H9 (cell line): ENCODE results near the gene FGF11. TPM values are rescaled to one million over a fixed set of nuclear protein-coding genes. Genes with fewer than 3 reads are reported as not detected.

Experiments
- DNase-seq: peaks from one replicate; pipeline ENCODE4 v3.0.0-alpha.2; 2017
- H2AFZ ChIP-seq: one replicate; pipeline ENCODE4 v1.6.1; 2013; ENCODE audit warnings: mild to moderate bottlenecking, low read length, control low read depth, moderate library complexity
- H2AK5ac ChIP-seq: 2 replicates; pipeline ENCODE4 v1.6.1; 2013; ENCODE audit warnings: low read length, control low read depth, mixed read lengths; ENCODE audit not compliant: insufficient read length
- H2BK120ac ChIP-seq: one replicate; pipeline ENCODE4 v1.6.1; 2013; ENCODE audit warnings: low read depth, mild to moderate bottlenecking, low read length, control low read depth, inconsistent platforms; ENCODE audit not compliant: poor library complexity, severe bottlenecking
- H2BK12ac ChIP-seq: 2 replicates; pipeline ENCODE4 v1.6.1; 2013; ENCODE audit warnings: low read length, control low read depth, mixed read lengths, low read depth; ENCODE audit not compliant: insufficient read length
- H2BK15ac ChIP-seq: 2 replicates; pipeline ENCODE4 v1.6.1; 2013; ENCODE audit warnings: low read depth, low read length, control low read depth
- H2BK20ac ChIP-seq: one replicate; pipeline ENCODE4 v1.6.1; 2013; ENCODE audit warnings: low read depth, mild to moderate bottlenecking, low read length, control low read depth, inconsistent platforms; ENCODE audit not compliant: poor library complexity, severe bottlenecking
- H2BK5ac ChIP-seq: 2 replicates; pipeline ENCODE4 v1.6.1; 2013; ENCODE audit warnings: low read length, control low read depth, mixed read lengths; ENCODE audit not compliant: insufficient read length
- H3K14ac ChIP-seq: 2 replicates; pipeline ENCODE4 v1.6.1; 2013; ENCODE audit warnings: low read length, control low read depth; ENCODE audit not compliant: insufficient read depth
- H3K18ac ChIP-seq: 2 replicates; pipeline ENCODE4 v1.6.1; 2013; ENCODE audit warnings: low read depth, mild to moderate bottlenecking, mixed read lengths, low read length, control low read depth; ENCODE audit not compliant: insufficient read length
- H3K23ac ChIP-seq: 2 replicates; pipeline ENCODE4 v1.6.1; 2013; ENCODE audit warnings: low read length, control low read depth, mixed read lengths, low read depth; ENCODE audit not compliant: insufficient read length
- H3K23me2 ChIP-seq: 2 replicates; pipeline ENCODE4 v1.6.1; 2013; ENCODE audit warnings: low read depth, mild to moderate bottlenecking, mixed read lengths, low read length, control low read depth; ENCODE audit not compliant: insufficient read length, poor library complexity, severe bottlenecking
- H3K27ac ChIP-seq: 2 replicates; pipeline ENCODE4 v1.5.1; 2013; ENCODE audit warnings: low read length, control low read depth, mixed read lengths, low read depth; ENCODE audit not compliant: insufficient read length
- H3K27me3 ChIP-seq: 2 replicates; pipeline ENCODE4 v1.6.1; 2013; ENCODE audit warnings: low read length, control low read depth, inconsistent platforms; ENCODE audit not compliant: insufficient read depth
- H3K4ac ChIP-seq: 2 replicates; pipeline ENCODE4 v1.6.1; 2013; ENCODE audit warnings: low read depth, mild to moderate bottlenecking, control low read depth, inconsistent platforms, low read length, moderate library complexity
- H3K4me1 ChIP-seq: 2 replicates; pipeline ENCODE4 v1.6.1; 2013; ENCODE audit warnings: low read length, control low read depth, inconsistent platforms; ENCODE audit not compliant: insufficient read depth
- H3K4me2 ChIP-seq: 2 replicates; pipeline ENCODE4 v1.6.1; 2013; ENCODE audit warnings: low read length, control low read depth, mixed read lengths; ENCODE audit not compliant: insufficient read length, insufficient read depth
- H3K56ac ChIP-seq: 2 replicates; pipeline ENCODE4 v1.6.1; 2013; ENCODE audit warnings: low read depth, mild to moderate bottlenecking, mixed read lengths, low read length, control low read depth; ENCODE audit not compliant: insufficient read length
- H3K79me1 ChIP-seq: 2 replicates; pipeline ENCODE4 v1.6.1; 2013; ENCODE audit warnings: low read depth, mild to moderate bottlenecking, moderate library complexity, low read length, control low read depth, inconsistent platforms; ENCODE audit not compliant: insufficient read depth, poor library complexity, severe bottlenecking
- H3K79me2 ChIP-seq: 2 replicates; pipeline ENCODE4 v1.6.1; 2013; ENCODE audit warnings: low read length, control low read depth, inconsistent platforms; ENCODE audit not compliant: insufficient read depth
- H3K9ac ChIP-seq: 2 replicates; pipeline ENCODE4 v1.6.1; 2013; ENCODE audit warnings: low read length, control low read depth, mixed read lengths; ENCODE audit not compliant: insufficient read length; ENCODE audit errors: extremely low read depth
- H3K9me3 ChIP-seq: one replicate; pipeline ENCODE4 v1.6.1; 2013; ENCODE audit warnings: low read depth, low read length, inconsistent platforms; ENCODE audit not compliant: control insufficient read depth
- H3T11ph ChIP-seq: one replicate; pipeline ENCODE4 v1.6.1; 2013; ENCODE audit warnings: mild to moderate bottlenecking, low read length, control low read depth, inconsistent platforms
- H4K20me1 ChIP-seq: one replicate; pipeline ENCODE4 v1.6.1; 2013; ENCODE audit not compliant: control insufficient read depth, insufficient read length, insufficient read depth
- H4K5ac ChIP-seq: 2 replicates; pipeline ENCODE4 v1.6.1; 2013; ENCODE audit warnings: low read depth, mild to moderate bottlenecking, mixed read lengths, low read length, control low read depth; ENCODE audit not compliant: insufficient read length
- H4K8ac ChIP-seq: replicated peaks from 2 replicates; pipeline ENCODE4 v1.6.1; 2013; ENCODE audit warnings: low read length, control low read depth, mixed read lengths, low read depth; ENCODE audit not compliant: insufficient read length
- H4K91ac ChIP-seq: 2 replicates; pipeline ENCODE4 v1.6.1; 2013; ENCODE audit warnings: low read depth, mild to moderate bottlenecking, moderate library complexity, mixed read lengths, low read length, control low read depth; ENCODE audit not compliant: insufficient read length
- H3K27ac Mint-ChIP-seq, 3 experiments: 2 replicates in 2 of 3; 3 replicates in 1 of 3; pipeline ENCODE4 v1.8.0; 2020 to 2021; ENCODE audit warnings: mixed read lengths in 3 of 3, mild to moderate bottlenecking in 1 of 3, moderate library complexity in 1 of 3
- H3K27me3 Mint-ChIP-seq: 2 replicates; pipeline ENCODE4 v1.8.0; 2021; ENCODE audit warnings: low read depth, mild to moderate bottlenecking, moderate library complexity, mixed read lengths
- H3K36me3 Mint-ChIP-seq, 3 experiments: 2 replicates in 2 of 3; 3 replicates in 1 of 3; pipeline ENCODE4 v1.8.0; 2020 to 2021; ENCODE audit warnings: low read depth in 3 of 3, mixed read lengths in 3 of 3; ENCODE audit not compliant: insufficient read depth in 1 of 3
- H3K4me1 Mint-ChIP-seq, 2 experiments: 2 replicates each; pipeline ENCODE4 v1.8.0; 2020; ENCODE audit warnings: mixed read lengths in 2 of 2
- H3K4me3 Mint-ChIP-seq, 2 experiments: 2 replicates in 1 of 2; 3 replicates in 1 of 2; pipeline ENCODE4 v1.8.0; 2020 to 2021; ENCODE audit warnings: mild to moderate bottlenecking in 2 of 2, mixed read lengths in 2 of 2, moderate library complexity in 1 of 2
- H3K9me3 Mint-ChIP-seq, 2 experiments: 2 replicates in 1 of 2; 3 replicates in 1 of 2; pipeline ENCODE4 v1.8.0; 2020; ENCODE audit warnings: mild to moderate bottlenecking in 2 of 2, mixed read lengths in 2 of 2, moderate library complexity in 1 of 2
- CTCF ChIP-seq: fragments of 200-600 bp; sonication (generic); conservative IDR thresholded peaks from 3 replicates; pipeline ENCODE4 v1.8.0; 2021; ENCODE audit warnings: antibody characterized with exemption, mild to moderate bottlenecking
- WGBS: extraction: QIAGEN DNeasy Blood & Tissue Kit; methylation state at CpG from one replicate; pipeline ENCODE4 v1.1.7; 2013; ENCODE audit warnings: missing lambda C conversion rate, low lambda C conversion rate, mixed read lengths; ENCODE audit not compliant: insufficient read length; ENCODE audit errors: extremely low coverage; 5-methylcytosine and 5-hydroxymethylcytosine counted together
- total RNA-seq: library from RNA; stranded (reverse); gene quantifications from 2 replicates; pipeline ENCODE4 v1.2.1, GENCODE V29; 2021

The FGF11 gene
- total RNA-seq, 1 experiment from 2014 or later, result 15.2 TPM

- Histone ChIP-seq H3K4me2 (peak overlapping the region; percentile 37), H2AFZ (no peak overlapping the region)
These were observed 35.7 kb upstream of the FGF11 start for GRCh38 chr17:7403727-7403976.

More at GRCh38 chr17:7403727-7403976, 35.7 kb upstream of the FGF11 start:
- Histone ChIP-seq H3K23ac (no peak overlapping the region), H2BK20ac (no peak overlapping the region), H3K9ac (peak overlapping the region; percentile 9), H3K18ac (no peak overlapping the region), H3K23me2 (peaks cover 5% of the 10 kb centered on the region), H3K56ac (no peak overlapping the region), H3T11ph (no peak overlapping the region), H2BK120ac (no peak overlapping the region), H3K79me2 (no peaks in the 10 kb centered on the region), H3K4ac (no peak overlapping the region), H3K27ac (no peak overlapping the region), H3K27me3 (no peaks in the 10 kb centered on the region), H4K8ac (no peak overlapping the region), H2BK5ac (no peak overlapping the region), H3K14ac (peak overlapping the region; percentile 7; the same call in 1 of the 2 replicates), H2AK5ac (no peak overlapping the region), H3K9me3 (no peaks in the 10 kb centered on the region), H2BK12ac (no peak overlapping the region), H4K91ac (no peak overlapping the region), H4K20me1 (no peaks in the 10 kb centered on the region), H3K79me1 (no peaks in the 10 kb centered on the region), H3K4me1 (no peaks in the 10 kb centered on the region; the same call in 1 of the 2 replicates), H4K5ac (no peak overlapping the region), H2BK15ac (no peak overlapping the region)
- DNase-seq, result no peak
- Mint-ChIP-seq H3K27ac (peak overlapping the region; percentile 84 to 96 (median 96); a peak in 4 of 7 replicates), H3K36me3 (peaks cover 3 to 11% (median 4%) of the 10 kb centered on the region in 3 experiments; a peak in 5 of 7 replicates), H3K4me3 (peak overlapping the region; percentile 84 to 94), H3K27me3 (no peaks in the 10 kb centered on the region), H3K9me3 (no peaks in the 10 kb centered on the region), H3K4me1 (peaks cover 26 to 37% of the 10 kb centered on the region in 2 experiments)
- TF ChIP-seq CTCF, result no peak
- WGBS, result no CpG with 5 or more reads among the region's 13 CpGs
